Activated CD4-positive, CD25-positive, alpha-beta regulatory T cell treated with anti-CD3 and anti-CD28 coated beads, Interleukin-2, amount 50 U/mL, for 16 hours (primary cell): ENCODE measurements around the gene C6orf47.

Experiments used
- DNase-seq: peaks from one replicate; pipeline ENCODE4 v3.0.0-alpha.2; 2020; ENCODE audit warnings: low read depth, low spot score

The C6orf47 gene

DNA sequence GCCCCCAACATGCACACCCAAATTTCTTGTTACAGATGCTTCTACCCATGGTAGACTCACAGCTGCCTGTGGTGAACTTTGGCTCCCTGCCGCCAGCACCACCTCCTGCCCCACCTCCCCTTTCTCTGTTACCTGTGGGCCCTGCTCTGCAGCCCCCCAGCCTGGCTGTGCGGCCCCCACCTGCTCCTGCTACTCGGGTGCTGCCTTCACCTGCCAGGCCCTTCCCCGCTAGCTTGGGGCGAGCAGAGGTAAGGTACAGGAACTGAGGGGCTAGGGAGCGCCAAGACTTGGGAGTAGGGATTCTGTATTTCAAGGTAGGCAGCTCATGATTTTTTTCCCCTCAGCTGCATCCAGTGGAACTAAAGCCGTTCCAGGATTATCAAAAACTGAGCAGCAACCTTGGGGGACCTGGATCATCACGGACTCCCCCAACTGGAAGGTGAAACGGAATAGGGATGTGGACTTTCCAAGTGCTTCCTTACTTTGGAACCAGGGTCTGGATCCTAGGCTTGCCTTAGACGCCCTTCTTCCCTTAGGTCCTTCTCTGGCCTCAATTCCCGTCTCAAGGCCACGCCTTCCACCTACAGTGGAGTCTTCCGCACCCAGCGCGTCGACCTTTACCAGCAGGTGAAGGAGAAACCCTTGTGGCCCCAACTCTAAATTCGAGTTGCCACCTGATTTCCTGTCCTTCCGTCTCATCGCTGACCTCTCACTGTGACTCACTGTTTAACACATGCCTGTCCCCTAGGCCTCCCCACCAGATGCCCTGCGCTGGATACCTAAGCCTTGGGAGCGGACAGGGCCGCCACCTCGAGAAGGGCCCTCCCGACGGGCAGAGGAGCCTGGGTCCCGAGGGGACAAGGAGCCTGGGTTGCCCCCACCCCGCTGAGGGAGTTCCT, 23.6 kb downstream of the C6orf47 start:
- no peak for DNase-seq

DNA sequence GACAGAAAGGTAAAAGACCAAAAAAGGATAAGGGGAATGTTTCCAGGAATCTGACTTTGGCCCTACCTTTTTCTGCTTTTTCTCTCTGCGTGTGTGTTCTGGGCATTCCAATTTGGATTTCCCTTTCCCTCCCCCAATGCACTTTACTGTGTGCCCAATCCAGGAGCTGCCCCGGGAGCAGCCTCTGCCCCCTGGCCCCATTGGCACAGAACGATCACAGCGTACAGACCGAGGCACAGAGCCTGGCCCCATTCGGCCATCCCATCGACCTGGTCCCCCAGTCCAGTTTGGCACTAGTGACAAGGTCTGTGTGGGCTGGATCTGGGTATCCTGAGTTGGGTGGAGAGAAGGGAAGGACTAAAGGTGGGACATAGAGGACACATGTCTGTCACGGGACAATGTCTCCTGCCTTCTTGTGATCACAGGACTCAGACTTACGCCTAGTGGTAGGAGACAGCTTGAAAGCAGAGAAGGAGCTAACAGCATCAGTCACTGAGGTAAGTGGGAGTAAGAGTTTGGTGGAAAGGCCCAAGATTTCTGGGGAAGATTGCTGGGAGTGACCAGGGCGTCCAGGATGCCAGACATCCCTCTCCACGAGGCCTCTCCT, 25.5 kb downstream of the C6orf47 start:
- no peak for DNase-seq

DNA sequence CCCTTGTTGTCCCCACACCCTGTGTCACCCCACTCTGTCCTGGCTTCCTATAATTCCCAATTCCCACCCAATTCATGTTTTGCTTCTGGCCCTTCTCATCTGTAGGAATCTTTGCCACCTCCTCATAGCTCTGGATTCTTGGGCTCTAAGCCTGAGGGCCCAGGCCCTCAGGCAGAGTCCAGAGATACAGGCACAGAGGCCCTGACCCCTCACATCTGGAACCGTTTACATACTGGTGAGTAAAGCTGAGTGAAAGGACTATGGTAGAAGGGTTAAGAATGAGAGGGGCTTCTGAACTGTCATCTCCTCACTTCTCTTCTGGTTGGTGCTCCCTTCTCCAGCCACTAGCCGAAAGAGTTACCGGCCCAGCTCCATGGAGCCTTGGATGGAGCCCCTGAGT, 26.4 kb downstream of the C6orf47 start:
- no peak for DNase-seq

DNA sequence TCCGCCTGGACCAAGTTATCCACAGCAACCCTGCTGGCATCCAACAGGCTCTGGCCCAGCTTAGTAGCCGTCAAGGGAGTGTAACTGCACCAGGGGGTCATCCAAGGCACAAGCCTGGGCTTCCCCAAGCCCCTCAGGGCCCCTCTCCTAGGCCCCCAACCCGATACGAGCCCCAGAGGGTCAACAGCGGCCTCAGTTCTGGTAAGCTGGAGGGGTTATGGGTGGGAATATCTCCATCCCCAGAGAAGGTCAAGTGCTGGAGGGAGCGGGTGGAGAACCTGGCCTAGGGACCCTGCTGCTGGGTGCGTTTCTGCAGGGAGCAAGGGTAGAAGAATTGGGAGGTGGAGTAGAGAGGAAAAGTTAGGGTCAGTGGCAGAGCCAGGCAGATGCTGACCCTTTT, 27.1 kb downstream of the C6orf47 start:
- DNase-seq = no peak

DNA sequence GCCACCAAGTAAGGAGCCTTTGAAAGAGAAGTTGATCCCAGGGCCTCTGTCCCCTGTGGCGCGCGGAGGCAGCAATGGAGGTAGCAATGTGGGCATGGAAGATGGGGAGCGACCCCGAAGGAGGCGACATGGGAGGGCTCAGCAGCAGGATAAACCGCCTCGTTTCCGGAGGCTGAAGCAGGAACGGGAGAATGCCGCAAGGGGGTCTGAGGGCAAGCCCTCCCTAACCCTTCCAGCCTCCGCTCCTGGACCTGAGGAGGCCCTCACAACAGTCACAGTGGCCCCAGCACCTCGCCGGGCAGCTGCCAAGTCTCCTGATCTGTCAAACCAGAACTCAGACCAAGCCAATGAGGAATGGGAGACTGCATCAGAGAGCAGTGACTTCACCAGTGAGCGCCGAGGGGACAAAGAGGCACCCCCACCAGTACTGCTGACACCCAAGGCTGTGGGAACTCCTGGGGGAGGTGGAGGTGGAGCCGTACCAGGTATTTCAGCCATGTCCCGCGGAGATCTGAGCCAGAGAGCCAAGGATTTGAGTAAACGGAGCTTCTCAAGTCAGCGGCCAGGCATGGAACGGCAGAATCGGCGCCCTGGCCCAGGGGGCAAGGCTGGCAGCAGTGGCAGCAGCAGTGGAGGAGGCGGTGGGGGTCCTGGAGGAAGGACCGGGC, 28.2 kb downstream of the C6orf47 start:
- no peak for DNase-seq

DNA sequence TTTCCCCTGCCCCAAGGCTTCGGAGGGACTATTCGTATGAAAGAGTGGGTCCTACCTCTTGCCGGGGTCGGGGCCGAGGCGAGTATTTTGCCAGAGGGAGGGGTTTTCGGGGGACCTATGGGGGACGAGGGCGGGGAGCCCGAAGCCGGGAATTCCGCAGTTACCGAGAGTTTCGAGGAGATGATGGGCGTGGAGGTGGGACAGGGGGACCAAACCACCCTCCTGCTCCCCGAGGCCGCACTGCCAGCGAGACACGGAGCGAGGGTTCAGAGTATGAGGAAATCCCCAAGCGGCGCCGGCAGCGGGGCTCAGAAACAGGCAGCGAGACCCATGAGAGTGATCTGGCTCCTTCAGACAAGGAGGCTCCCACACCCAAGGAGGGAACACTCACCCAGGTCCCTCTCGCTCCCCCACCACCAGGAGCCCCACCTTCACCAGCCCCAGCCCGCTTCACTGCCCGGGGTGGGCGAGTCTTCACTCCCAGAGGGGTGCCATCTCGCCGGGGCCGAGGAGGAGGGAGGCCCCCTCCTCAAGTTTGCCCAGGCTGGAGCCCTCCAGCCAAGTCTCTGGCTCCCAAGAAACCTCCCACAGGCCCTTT, 28.8 kb downstream of the C6orf47 start:
- no peak for DNase-seq

DNA sequence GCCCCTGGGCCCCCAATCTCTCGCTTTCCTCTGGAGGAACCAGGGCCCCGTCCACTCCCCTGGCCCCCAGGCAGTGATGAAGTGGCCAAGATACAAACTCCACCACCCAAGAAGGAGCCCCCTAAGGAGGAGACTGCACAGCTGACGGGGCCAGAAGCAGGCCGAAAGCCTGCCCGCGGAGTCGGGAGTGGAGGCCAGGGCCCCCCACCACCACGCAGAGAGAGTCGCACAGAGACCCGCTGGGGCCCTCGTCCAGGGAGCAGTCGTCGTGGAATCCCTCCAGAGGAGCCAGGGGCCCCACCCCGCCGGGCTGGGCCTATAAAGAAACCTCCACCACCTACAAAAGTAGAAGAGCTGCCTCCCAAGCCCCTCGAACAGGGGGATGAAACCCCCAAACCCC, 29.4 kb downstream of the C6orf47 start:
- no peak for DNase-seq

DNA sequence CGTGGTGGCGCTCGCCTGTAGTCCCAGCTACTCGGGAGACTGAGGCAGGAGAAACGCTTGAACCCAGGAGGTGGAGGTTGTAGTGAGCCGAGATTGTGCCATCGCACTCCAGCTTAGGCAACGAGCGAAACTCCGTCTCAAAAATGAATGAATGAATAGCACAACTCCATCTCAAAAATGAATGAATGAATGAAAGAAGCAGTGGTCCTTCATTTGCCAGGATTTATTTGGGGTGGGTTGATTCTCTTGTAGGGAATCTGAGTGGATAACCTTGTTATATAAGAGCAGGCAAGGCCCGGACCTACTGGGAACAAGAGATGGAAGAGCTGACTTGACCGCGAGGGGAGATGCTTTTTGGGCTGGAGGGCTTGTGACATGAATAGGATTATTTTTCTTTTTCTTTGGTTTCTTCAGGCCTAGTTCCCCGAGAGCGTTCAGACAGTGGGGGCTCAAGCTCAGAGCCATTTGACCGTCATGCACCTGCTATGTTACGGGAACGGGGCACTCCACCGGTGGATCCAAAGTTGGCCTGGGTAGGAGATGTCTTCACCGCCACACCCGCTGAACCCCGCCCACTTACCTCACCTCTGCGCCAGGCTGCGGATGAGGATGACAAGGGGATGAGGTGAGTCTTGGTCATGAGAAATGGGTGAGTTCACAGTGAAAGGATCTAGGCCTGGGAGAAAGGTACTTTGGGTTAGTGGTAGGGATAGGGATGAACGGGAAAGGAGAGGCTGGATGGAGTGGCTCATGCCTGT, 30.2 kb downstream of the C6orf47 start:
- DNase-seq = no peak

DNA sequence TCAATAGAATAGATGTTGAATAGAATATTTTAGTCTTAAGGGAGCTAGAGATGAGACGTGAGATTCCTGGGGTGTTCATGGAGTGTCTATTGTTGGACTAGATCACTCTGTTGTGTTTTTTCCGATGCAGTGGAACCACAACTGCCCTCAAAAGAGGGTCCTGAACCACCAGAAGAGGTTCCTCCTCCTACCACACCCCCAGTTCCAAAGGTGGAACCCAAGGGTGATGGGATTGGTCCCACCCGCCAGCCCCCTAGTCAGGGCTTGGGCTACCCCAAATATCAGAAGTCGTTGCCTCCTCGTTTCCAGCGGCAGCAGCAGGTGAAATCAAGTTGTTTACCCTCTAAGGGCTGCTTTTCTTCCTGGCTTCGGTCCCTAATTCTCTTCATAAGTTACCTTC, 31.6 kb downstream of the C6orf47 start:
- no peak for DNase-seq

DNA sequence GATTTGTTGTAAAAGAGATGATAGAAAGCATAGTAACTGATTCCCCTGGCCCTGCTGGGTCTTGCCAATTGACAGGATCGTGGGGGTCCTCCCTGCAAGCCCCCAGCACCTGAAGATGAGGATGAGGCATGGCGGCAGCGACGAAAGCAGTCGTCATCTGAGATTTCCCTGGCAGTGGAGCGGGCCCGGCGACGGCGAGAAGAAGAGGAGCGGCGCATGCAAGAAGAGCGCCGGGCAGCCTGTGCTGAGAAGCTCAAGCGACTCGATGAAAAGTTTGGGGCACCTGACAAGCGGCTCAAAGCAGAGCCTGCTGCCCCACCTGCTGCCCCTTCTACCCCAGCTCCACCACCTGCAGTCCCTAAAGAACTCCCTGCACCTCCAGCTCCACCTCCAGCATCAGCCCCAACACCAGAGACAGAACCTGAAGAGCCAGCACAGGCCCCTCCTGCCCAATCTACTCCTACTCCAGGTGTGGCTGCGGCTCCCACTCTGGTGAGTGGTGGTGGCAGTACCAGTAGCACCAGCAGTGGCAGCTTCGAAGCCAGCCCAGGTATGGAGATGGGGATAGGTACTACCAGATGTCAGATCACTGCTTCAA, 32.8 kb downstream of the C6orf47 start:
- no peak for DNase-seq

DNA sequence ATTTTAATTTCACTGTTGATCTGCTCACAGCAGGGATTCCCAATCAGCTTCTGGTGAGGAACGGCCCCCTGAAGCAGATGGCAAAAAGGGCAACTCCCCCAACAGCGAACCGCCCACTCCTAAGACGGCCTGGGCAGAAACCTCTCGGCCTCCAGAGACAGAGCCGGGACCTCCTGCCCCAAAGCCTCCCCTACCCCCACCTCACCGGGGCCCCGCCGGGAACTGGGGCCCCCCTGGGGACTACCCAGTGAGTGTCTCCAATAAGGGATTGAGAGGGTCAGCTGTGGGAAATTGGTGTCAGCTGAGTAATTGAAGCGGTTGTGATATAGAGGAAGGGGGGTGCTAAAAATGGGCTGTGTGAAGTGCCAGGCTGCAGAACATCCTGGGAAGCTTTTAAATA, 33.6 kb downstream of the C6orf47 start:
- DNase-seq = no peak

DNA sequence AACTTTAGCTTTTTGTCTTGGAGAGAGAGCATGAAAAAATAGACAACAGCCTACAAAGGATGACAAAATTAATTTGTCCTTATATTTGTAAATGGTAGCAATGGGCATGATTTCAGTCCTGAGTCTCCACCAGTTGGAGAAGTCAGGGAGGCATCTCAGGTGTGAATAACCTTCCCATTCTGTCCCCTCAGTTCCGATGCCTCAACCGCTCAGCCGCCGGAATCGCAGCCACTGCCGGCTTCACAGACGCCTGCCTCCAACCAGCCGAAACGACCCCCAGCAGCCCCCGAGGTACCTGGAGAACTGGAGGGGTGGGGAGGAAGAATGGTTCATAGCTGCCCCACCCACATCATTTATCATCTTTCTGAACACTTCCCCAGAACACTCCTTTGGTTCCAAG, 36.5 kb downstream of the C6orf47 start:
- no peak for DNase-seq

DNA sequence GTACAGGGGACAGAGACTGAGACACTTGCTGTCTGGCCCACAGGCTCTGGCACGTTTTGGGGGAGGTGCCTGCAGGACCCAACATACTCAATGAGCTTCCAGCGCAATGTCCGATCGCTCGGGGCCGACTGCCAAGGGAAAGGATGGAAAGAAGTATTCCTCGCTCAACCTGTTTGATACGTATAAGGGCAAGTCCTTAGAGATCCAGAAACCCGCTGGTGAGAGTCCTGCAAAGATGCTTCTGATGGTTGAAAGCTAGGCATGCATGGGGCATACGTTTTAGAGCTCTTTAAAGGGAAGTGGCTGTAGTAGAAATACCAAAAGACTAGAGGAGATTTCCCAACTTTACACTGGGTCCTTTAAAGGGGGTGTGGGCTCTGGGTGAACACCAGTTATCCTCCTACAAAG, 37.9 kb downstream of the C6orf47 start:
- no peak for DNase-seq

DNA sequence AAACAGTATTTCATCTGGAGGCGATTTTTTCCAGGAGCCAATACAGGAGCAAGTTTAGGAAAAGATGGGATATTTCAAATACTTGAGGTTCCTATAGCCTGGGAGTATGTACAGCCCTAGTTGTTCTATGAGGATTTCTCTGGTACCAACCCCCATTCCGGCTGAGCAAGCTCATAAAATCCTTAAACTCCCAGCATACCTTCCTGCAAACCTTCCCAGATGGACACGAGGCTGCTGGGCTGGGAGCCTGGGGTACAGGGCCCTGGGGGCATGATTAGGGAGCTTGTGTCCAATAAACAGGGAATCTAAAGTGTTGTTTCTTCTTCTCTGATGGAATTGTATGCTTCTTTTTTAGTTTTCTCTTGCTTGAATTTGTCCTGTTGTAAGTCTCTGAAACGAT, 38.6 kb downstream of the C6orf47 start:
- DNase-seq = no peak

DNA sequence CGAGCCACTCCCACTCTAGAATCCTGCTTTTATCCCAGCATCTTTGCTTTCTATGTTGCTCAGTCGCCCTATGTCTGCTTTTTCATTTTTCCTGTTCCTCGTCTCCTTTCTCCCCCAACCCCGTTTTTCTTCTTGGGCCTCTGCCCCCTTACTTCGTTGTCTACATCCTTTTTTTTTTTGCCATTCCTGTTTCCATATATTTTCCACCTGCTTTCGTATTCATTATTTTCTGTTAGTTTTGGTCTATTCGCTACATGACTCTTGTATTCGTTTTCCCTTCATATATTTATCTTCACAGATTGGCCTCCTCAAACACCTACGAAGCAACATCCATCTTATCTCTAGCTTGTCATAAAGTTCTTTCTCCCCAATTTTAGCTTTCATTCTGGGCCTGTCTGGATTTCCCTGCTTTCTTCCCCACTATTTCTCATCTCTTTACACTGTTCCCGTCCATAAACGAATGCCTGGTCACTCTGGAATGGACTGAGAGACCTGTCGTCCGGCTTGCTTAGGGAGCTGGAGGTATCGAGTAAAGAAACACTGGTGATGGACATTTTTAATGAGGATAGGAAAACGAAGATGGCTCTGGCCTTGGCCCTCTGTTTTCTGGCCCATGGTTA, 39.1 kb downstream of the C6orf47 start:
- no peak for DNase-seq

DNA sequence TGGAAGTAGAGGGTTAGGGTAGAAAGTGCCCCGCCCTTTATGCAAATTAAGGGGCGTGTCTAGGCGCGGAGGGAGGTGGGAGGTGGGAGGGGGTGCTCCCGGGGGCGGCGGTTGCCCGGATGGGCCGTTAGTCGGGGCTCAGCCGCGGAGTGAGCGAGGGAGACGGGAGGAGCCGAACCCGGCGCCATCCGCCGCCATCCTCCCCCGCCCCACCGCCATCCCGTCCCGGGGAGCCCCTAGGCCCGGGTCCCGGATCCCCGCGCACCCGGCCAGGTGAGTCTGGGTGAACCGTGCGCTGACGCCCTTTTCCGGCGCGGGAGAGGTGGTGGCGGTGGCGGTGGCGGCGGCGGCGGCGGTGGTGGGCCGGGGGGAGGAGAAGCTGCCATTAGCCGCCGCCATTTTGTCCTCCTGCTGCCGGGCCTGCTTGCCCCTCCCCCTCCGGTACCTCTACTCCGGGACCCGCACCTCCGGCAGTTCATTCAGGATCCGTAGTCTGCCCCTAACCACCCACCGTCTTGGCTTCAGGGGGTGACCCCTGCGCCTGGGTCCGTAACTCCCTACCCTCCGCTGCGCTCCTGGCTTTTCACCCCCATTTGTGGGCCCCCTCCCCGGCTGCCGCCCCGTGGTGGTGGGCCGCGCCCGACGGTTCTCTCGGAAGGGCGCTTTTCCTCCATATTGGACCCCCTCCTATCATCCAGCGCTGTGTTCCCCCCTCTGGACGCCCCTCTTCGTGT, 39.8 kb downstream of the C6orf47 start, which contains the start of gene PRRC2A:
TSS of gene PRRC2A (plus strand) at position 130 of the 734 bp plus-strand sequence. CDS start 2,075 bp downstream, outside the sequence.
- DNase-seq = no peak

DNA sequence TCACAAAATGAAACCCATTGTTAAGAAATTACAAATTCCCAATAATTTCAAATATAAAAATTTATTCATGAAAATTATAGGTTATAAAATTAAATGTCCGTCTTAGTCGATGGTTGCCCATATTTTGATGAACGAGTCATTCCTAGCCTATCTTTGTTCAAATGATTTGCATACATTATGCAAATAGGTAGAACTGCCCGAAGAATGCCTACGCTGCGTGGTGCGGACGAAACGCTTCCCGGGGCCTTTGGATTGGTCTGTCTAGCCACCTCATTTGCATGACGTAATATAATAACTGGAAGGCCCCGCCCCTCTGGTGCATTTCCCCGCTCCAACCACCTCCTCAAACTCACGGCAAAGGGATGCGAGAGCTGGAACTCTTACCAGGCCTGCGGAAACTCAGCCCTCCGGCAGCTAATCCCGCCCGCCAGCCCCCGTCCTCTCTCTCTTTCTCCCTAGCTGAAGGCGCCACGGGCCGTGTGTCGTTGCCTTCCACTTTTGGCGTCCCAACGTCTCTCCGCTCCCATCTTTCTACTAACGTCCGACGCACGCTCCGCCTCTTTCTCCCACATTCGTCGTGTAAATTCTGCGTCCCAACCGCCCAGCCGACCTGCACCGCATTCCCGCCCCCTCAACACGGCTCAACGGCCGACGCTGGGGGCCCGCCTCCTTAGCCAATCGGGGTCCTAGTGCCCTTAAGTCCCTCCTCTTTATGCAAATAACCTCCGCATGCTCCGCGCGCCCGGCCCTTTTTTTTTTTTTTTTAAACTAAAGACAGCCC, 40.6 kb downstream of the C6orf47 start:
- DNase-seq = peak; percentile 89

DNA sequence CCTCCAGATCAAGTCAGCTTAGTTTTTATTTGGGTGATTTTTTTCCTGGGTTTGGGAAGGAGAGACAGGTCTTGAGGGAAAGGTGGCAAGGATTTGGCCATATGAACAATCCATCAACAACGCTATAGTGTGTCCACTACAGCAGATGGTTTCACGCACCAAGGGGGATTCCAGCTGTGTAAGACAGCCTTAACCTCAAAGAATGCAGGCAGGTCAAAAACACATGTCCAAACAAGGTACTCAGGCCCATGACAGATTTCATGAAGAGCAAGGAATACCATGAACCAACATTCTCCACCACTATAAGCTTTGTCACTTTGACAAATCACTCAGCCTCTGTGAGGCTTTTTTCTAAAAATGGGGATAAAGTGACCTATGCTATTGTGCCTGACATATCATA, 43.6 kb downstream of the C6orf47 start:
- no peak for DNase-seq

DNA sequence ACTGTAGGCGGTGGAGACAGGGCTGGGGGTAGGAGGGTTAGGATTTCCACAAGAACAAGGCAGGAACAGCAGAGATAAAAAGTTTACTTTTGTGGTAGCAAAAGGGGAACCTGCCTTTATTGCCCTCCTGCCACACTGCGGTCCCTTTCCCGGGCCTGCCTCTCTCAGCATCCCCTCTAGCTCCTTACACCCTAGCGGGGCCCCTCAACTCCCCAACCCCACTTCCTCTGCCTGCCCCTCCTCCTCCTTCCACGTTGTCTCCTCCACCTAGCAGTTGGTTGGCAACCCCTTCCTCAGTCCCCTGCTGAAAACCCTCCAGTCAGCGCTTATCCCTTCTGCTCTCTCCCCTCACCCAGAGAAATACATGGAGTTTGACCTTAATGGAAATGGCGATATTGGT, 44.8 kb downstream of the C6orf47 start:
- no peak for DNase-seq
